BJ (cell line): ENCODE data around the gene CALML6. TPM values are rescaled to one million over a fixed set of nuclear protein-coding genes. Genes with fewer than 3 reads are reported as not detected.

Experiments used
- CTCF ChIA-PET: fragments of 350-600 bp; formaldehyde crosslinking; extraction: SDS; loops from one replicate; lab custom pipeline; 2021; ENCODE audit warnings: antibody characterized with exemption, inconsistent platforms; lab: Yijun Ruan, JAX
- POLR2A ChIA-PET: fragments of 300-600 bp; sonication (Branson Sonifier 250); formaldehyde crosslinking; extraction: SDS; loops from one replicate; lab custom pipeline; 2021; ENCODE audit warnings: antibody characterized with exemption; lab: Charles Lee
- DNase-seq: peaks from one replicate; pipeline ENCODE4 v3.0.0-alpha.2; 2011; ENCODE audit warnings: low read depth
- H3K27me3 ChIP-seq: 2 replicates; pipeline ENCODE4 v1.6.0; 2011; ENCODE audit warnings: low read length; ENCODE audit not compliant: control insufficient read depth, insufficient read depth
- H3K36me3 ChIP-seq: 2 replicates; pipeline ENCODE4 v1.5.1; 2011; ENCODE audit warnings: low read length; ENCODE audit not compliant: control insufficient read depth, insufficient read depth
- H3K4me3 ChIP-seq: 2 replicates; pipeline ENCODE4 v1.5.1; 2011; ENCODE audit warnings: low read depth, mild to moderate bottlenecking, control low read depth, low read length
- polyA plus RNA-seq: library from polyadenylated mRNA; depleted of rRNA; stranded (reverse); fragments of >200 nt; gene quantifications from 2 replicates; pipeline ENCODE4 v1.2.3, GENCODE V29; 2011
- TF ChIP-seq, protein P1 (sequence below): IDR thresholded peaks from 2 replicates; pipeline ENCODE4 v1.5.1; 2011; ENCODE audit warnings: low read depth, mild to moderate bottlenecking, control low read depth, inconsistent platforms, low read length, moderate library complexity; ENCODE audit not compliant: insufficient read depth

The CALML6 gene
- polyA plus RNA-seq, 1 experiment, result 0.31 TPM

GRCh38 chr1:1941868-1942752, 27.1 kb downstream of the CALML6 start:
- Histone ChIP-seq H3K27me3 (peaks cover 3% of the 10 kb centered on the region; the same call in 1 of the 2 replicates), H3K36me3 (no peaks in the 10 kb centered on the region), H3K4me3 (no peak overlapping the region)
- ChIA-PET CTCF (interaction anchor here (1.2 to 3.6 kb wide), 4 partner anchors 23 to 197 kb away, joined by 3 to 50 read pairs (median 9); no protein-coding TSS in a partner anchor), POLR2A (no interaction called here)
- DNase-seq, result no peak
- TF ChIP-seq, protein P1, sequence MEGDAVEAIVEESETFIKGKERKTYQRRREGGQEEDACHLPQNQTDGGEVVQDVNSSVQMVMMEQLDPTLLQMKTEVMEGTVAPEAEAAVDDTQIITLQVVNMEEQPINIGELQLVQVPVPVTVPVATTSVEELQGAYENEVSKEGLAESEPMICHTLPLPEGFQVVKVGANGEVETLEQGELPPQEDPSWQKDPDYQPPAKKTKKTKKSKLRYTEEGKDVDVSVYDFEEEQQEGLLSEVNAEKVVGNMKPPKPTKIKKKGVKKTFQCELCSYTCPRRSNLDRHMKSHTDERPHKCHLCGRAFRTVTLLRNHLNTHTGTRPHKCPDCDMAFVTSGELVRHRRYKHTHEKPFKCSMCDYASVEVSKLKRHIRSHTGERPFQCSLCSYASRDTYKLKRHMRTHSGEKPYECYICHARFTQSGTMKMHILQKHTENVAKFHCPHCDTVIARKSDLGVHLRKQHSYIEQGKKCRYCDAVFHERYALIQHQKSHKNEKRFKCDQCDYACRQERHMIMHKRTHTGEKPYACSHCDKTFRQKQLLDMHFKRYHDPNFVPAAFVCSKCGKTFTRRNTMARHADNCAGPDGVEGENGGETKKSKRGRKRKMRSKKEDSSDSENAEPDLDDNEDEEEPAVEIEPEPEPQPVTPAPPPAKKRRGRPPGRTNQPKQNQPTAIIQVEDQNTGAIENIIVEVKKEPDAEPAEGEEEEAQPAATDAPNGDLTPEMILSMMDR, result no peak

GRCh38 chr1:1942753-1943656, 27.9 kb downstream of the CALML6 start:
- CTCF ChIA-PET, result interaction anchor here (0.6 to 3.6 kb wide), 7 partner anchors 7 to 221 kb away, joined by 3 to 50 read pairs (median 8); no protein-coding TSS in a partner anchor
- Histone ChIP-seq H3K36me3 (no peaks in the 10 kb centered on the region), H3K27me3 (peaks cover 3% of the 10 kb centered on the region; the same call in 1 of the 2 replicates), H3K4me3 (no peak overlapping the region)
- POLR2A ChIA-PET, result no interaction called here
- DNase-seq, result no peak
- TF ChIP-seq, protein P1, result no peak

DNA sequence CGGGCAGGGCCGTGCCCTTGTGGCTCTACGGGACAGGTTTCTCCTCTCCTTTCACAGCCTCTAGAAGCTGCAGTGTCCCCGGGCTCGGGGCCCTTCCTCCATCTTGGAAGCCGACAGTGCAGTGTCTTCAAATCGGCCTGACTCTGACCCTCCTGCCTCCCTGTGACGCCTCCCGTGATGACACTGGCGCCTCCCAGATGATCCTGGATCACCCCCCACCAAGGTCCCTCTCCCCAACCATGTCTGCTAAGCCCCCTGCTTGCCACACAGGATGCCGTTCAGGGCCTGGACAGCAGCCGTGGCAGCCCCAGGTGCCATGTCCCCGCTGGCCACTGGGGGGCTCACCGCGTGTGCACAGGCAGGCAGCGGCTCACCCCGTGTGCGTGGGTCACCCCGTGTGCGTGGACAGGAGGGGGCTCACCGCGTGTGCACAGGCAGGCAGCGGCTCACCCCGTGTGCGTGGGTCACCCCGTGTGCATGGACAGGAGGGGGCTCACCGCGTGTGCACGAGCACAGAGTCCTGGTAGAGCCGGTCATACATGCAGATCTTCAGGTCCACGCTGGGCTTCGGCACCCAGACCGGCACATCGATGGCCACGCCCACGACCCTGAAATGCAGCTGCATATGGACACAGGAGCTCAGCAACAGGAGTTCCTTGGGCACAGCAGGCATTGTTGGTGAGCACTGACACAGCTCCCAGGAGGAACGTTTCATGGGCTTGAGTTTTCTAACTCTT, 28.9 kb downstream of the CALML6 start:
- ChIA-PET CTCF (interaction anchor here (0.6 to 3.6 kb wide), 16 partner anchors 8 to 246 kb away, joined by 3 to 50 read pairs (median 4); no protein-coding TSS in a partner anchor), POLR2A (no interaction called here)
- DNase-seq, result no peak
- no peak overlapping the region for H3K4me3 ChIP-seq
- H3K36me3 ChIP-seq, result no peaks in the 10 kb centered on the region
- TF ChIP-seq, protein P1, result peak; percentile 88
- H3K27me3 ChIP-seq, result peaks cover 3% of the 10 kb centered on the region; the same call in 1 of the 2 replicates

GRCh38 chr1:1945782-1946393, 30.8 kb downstream of the CALML6 start:
- TF ChIP-seq, protein P1, result no peak
- Histone ChIP-seq H3K4me3 (no peak overlapping the region), H3K27me3 (peaks cover 3% of the 10 kb centered on the region), H3K36me3 (no peaks in the 10 kb centered on the region)
- CTCF ChIA-PET, result interaction anchor here (0.7 to 3.6 kb wide), 4 partner anchors 15 to 194 kb away, joined by 3 to 50 read pairs (median 10); no protein-coding TSS in a partner anchor
- DNase-seq, result no peak
- POLR2A ChIA-PET, result no interaction called here
